Stimulated activated CD8-positive, alpha-beta memory T cell treated with anti-CD3 and anti-CD28 coated beads, Interleukin-15, amount 100 ng/mL, for 48 hours (primary cell): ENCODE results near the gene PIGR.
"Not testable (repeated sequence)": the region's sequence is repeated elsewhere in the genome, so short reads cannot be mapped to it uniquely, and the experiment has no call there.

Experiments
- DNase-seq, 2 donors: peaks; one replicate each; pipeline ENCODE4 v3.0.0-alpha.2; 2020; ENCODE audit warnings: low read depth in 2 of 2

The PIGR gene

GRCh38 chr1:206933333-206933945, 12.8 kb downstream of the PIGR start:
- DNase-seq = peak in 1 of 2 donors; percentile 59

GRCh38 chr1:206932177-206932576, 14.1 kb downstream of the PIGR start:
- no peak for DNase-seq

GRCh38 chr1:206931709-206932108, 14.6 kb downstream of the PIGR start:
- DNase-seq = no peak

- DNase-seq = peak in 1 of 2 donors; percentile 52
Measured at GRCh38 chr1:206930210-206930798, 16.0 kb downstream of the PIGR start.

- DNase-seq = no peak
Measured at GRCh38 chr1:206929524-206929923, 16.7 kb downstream of the PIGR start.

- no peak for DNase-seq
Measured at GRCh38 chr1:206926286-206926685, 20.0 kb downstream of the PIGR start.

GRCh38 chr1:206925106-206925736, 21.0 kb downstream of the PIGR start:
- DNase-seq = peak; percentile 70 to 75

- DNase-seq = no peak
Measured at GRCh38 chr1:206924592-206925105, 21.6 kb downstream of the PIGR start.

- not testable (repeated sequence) for DNase-seq
Measured at GRCh38 chr1:206923961-206924557, 22.2 kb downstream of the PIGR start.

- peak in 1 of 2 donors; percentile 64 for DNase-seq
Measured at GRCh38 chr1:206923009-206923960, 23.0 kb downstream of the PIGR start.

GRCh38 chr1:206922524-206922923, 23.7 kb downstream of the PIGR start:
- DNase-seq = no peak

- DNase-seq = no peak
Measured at GRCh38 chr1:206921772-206922265, 24.4 kb downstream of the PIGR start, which contains the start of gene FCMR. Gene FCMR, minus strand, starts transcription at chr1:206921941. Its CDS starts 87 bp downstream, at chr1:206921854.

- no peak for DNase-seq
Measured at GRCh38 chr1:206918076-206918475, 28.2 kb downstream of the PIGR start.

- DNase-seq = no peak
Measured at GRCh38 chr1:206916000-206916709, 30.1 kb downstream of the PIGR start.

- DNase-seq = no peak
Measured at GRCh38 chr1:206915030-206915735, 31.1 kb downstream of the PIGR start.

GRCh38 chr1:206913766-206914537, 32.3 kb downstream of the PIGR start:
- no peak for DNase-seq

GRCh38 chr1:206912445-206913095, 33.7 kb downstream of the PIGR start:
- DNase-seq = no peak

GRCh38 chr1:206911064-206911663, 35.1 kb downstream of the PIGR start:
- DNase-seq = no peak
